A375 (cell line): Measurements from ENCODE around the gene ZXDA. TPM values are rescaled to one million over a fixed set of nuclear protein-coding genes. Genes with fewer than 3 reads are reported as not detected.

ENCODE experiments used
- total RNA-seq: library from RNA; depleted of rRNA; stranded (reverse); fragments of >200 nt; shearing (Covaris generic); gene quantifications from 2 replicates; pipeline ENCODE4 v1.2.3, GENCODE V29; 2014; rRNA removed

The ZXDA gene
- 2.5 and 3.1 TPM in 2 replicates for total RNA-seq

DNA sequence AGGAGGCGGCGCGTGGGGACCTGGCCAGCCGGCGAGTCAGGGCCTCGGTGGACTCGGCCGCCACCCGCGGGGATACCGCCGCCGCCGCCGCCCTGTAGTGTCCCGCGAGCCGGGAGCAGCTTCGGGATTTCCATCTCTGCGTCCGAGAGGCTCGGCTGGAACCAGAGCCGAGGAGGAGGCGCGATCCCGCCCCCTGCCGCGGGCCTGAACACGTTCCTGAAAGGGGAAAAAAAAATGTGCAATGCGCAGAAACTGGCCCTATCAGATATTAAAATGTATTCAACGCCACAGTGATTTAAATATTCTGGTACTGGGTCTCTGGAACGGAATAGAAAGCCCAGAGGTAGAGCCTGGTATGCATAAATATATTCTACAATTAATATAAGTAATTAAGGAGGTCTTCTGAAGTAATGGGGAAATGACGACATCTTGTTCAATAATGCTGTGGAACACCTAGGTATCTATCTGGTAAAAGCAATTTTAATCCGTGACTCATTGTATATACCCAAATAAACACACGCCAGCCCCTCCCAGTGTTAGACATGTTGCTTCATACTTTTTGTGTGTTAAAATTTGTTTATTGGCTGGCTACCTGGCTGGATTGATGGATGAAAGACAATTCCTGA is at the start of gene ZXDA:
Gene ZXDA (minus strand): TSS at position 172 of the 626 bp plus-strand sequence. CDS start 38 bp downstream, at position 134.

Other genes with a start within 250 kb of the ZXDA start
- not detected in 2 replicates for gene NLRP2B, start 230.2 kb downstream of the ZXDA start, total RNA-seq